K562 (cell line): Measurements from ENCODE around the gene ZNF512B. TPM values are rescaled to one million over a fixed set of nuclear protein-coding genes. Genes with fewer than 3 reads are reported as not detected.

Experiments used
- ATAC-seq: fragments of 200-7000 bp; cut with Tn5 transposase; 3 replicates; pipeline ENCODE4 v1.9.1; 2020; ENCODE audit warnings: moderate library complexity
- BruUV-seq: library from RNA; stranded (reverse); fragments of 400-500 nt; replicated peaks from 2 replicates; lab custom pipeline; 2021; lab: Mats Ljungman, UMichigan
- CTCF ChIA-PET: fragments of 300-600 bp; formaldehyde crosslinking; extraction: SDS; loops from one replicate; lab custom pipeline; 2021; ENCODE audit warnings: low intra/inter-chr PET ratio; lab: Yijun Ruan, JAX
- POLR2A ChIA-PET: fragments of 300-600, 350-650 bp; sonication (Branson Sonifier 250); formaldehyde crosslinking; extraction: SDS; loops from one replicate; lab custom pipeline; 2021; ENCODE audit warnings: antibody characterized with exemption, inconsistent platforms; lab: Yijun Ruan, JAX
- DNase-seq, 4 experiments: peaks; one replicate each; pipeline versions ENCODE4 v3.0.0 to v3.0.0-alpha.2; 2011 to 2018; ENCODE audit warnings: low spot score in 3 of 4, mixed read lengths in 3 of 4; ENCODE audit errors: extremely low read depth in 1 of 4
- FAIRE-seq: peaks from 2 replicates; lab custom pipeline; 2011; peaks lifted over from hg19 to GRCh38; lab: Jason Lieb, UNC
- H2AFZ ChIP-seq: 2 replicates; pipeline ENCODE4 v1.6.0; 2011; ENCODE audit warnings: low read depth, low read length, control low read depth, inconsistent platforms
- H3K27ac ChIP-seq: fragments of 200-600 bp; 3 replicates; pipeline ENCODE4 v1.8.0; 2011; ENCODE audit warnings: low read depth, mild to moderate bottlenecking, control low read depth, inconsistent platforms, low read length, moderate library complexity, mixed read lengths; ENCODE audit errors: extremely low read depth
- H3K27me3 ChIP-seq, 2 experiments: fragments of 300-600 bp in 1 of 2; 2 replicates in 1 of 2; 3 replicates in 1 of 2; pipeline versions ENCODE4 v1.6.0 to v1.8.0; 2011; ENCODE audit warnings: inconsistent platforms in 2 of 2, low read length in 2 of 2, mild to moderate bottlenecking in 1 of 2, mixed read lengths in 1 of 2, moderate library complexity in 1 of 2; ENCODE audit not compliant: control insufficient read depth in 2 of 2, insufficient read depth in 2 of 2
- H3K36me3 ChIP-seq: fragments of 300-600 bp; 3 replicates; pipeline ENCODE4 v1.8.0; 2011; ENCODE audit warnings: mild to moderate bottlenecking, low read length, inconsistent platforms; ENCODE audit not compliant: control insufficient read depth, insufficient read depth
- H3K4me1 ChIP-seq, 2 experiments: fragments of 200-600 bp in 1 of 2; replicated peaks in 1 of 2; 2 replicates in 1 of 2; 3 replicates in 1 of 2; pipeline versions ENCODE4 v1.5.1 to v1.8.0; 2011; ENCODE audit warnings: inconsistent platforms in 2 of 2, low read length in 2 of 2, mild to moderate bottlenecking in 1 of 2, mixed read lengths in 1 of 2, moderate library complexity in 1 of 2; ENCODE audit not compliant: control insufficient read depth in 2 of 2, insufficient read depth in 2 of 2
- H3K4me2 ChIP-seq: 2 replicates; pipeline ENCODE4 v1.6.1; 2011; ENCODE audit warnings: low read length, control low read depth, inconsistent platforms, mixed read lengths; ENCODE audit not compliant: insufficient read depth
- H3K4me3 ChIP-seq: fragments of 200-600 bp; sonication (generic), shearing (Covaris generic); 2 replicates; pipeline ENCODE4 v1.5.1; 2016; ENCODE audit warnings: control low read depth, inconsistent platforms
- H3K79me2 ChIP-seq: fragments of 200-600 bp; 3 replicates; pipeline ENCODE4 v1.8.0; 2011; ENCODE audit warnings: low read length, inconsistent platforms; ENCODE audit not compliant: control insufficient read depth, insufficient read depth
- H3K9ac ChIP-seq, 2 experiments: 2 replicates each; pipeline versions ENCODE4 v1.6.0 to v1.6.1; 2011; ENCODE audit warnings: low read depth in 2 of 2, low read length in 2 of 2, control low read depth in 1 of 2, inconsistent platforms in 1 of 2, mild to moderate bottlenecking in 1 of 2, mixed read lengths in 1 of 2; ENCODE audit not compliant: insufficient read depth in 1 of 2
- H3K9me1 ChIP-seq: one replicate; pipeline ENCODE4 v1.6.0; 2011; ENCODE audit warnings: inconsistent platforms, mild to moderate bottlenecking, low read length, moderate library complexity; ENCODE audit not compliant: control insufficient read depth, insufficient read depth
- H3K9me3 ChIP-seq: replicated peaks from 2 replicates; pipeline ENCODE4 v1.5.1; 2011; ENCODE audit warnings: low read depth, low read length, inconsistent platforms; ENCODE audit not compliant: control insufficient read depth, insufficient read depth
- H4K20me1 ChIP-seq: replicated peaks from 2 replicates; pipeline ENCODE4 v1.6.1; 2011; ENCODE audit warnings: low read length, inconsistent platforms, mixed read lengths; ENCODE audit not compliant: control insufficient read depth, insufficient read depth
- CEBPZ ChIP-seq: fragments of 150-350 bp; IDR thresholded peaks from 2 replicates; pipeline ENCODE4 v1.6.1; 2014; ENCODE audit warnings: low read depth, mild to moderate bottlenecking, low read length, borderline replicate concordance
- DACH1 ChIP-seq: fragments of 450-650 bp; IDR thresholded peaks from 2 replicates; pipeline ENCODE4 v1.6.1; 2018; ENCODE audit not compliant: partially characterized antibody
- FOS ChIP-seq: IDR thresholded peaks from 3 replicates; pipeline ENCODE4 v1.6.1; 2011; ENCODE audit not compliant: insufficient read length; ENCODE audit errors: extremely low read depth
- THRB ChIP-seq: fragments of 450-650 bp; formaldehyde crosslinking; conservative IDR thresholded peaks from 2 replicates; pipeline ENCODE4 v1.4.0; 2022; ENCODE audit warnings: mild to moderate bottlenecking, missing genetic modification characterization
- TRIM24 ChIP-seq, 2 experiments: fragments of 450-650 bp; IDR thresholded peaks; 2 replicates each; pipeline ENCODE4 v1.6.1; 2016
- ZBTB7A ChIP-seq: IDR thresholded peaks from 2 replicates; pipeline ENCODE4 v1.6.1; 2011; ENCODE audit warnings: low read depth, mild to moderate bottlenecking, low read length, moderate library complexity, borderline replicate concordance; ENCODE audit not compliant: control insufficient read depth
- ZC3H8 ChIP-seq: fragments of 450-650 bp; IDR thresholded peaks from 2 replicates; pipeline ENCODE4 v1.6.1; 2017
- ZNF311 ChIP-seq: fragments of 250-450 bp; sonication (Bioruptor Pico); IDR thresholded peaks from 2 replicates; pipeline ENCODE4 v1.4.0; 2020; ENCODE audit warnings: mild to moderate bottlenecking, moderate library complexity
- ZNF354B ChIP-seq: fragments of 250-450 bp; sonication (Bioruptor Pico); IDR thresholded peaks from 2 replicates; pipeline ENCODE4 v1.4.0; 2020
- WGBS: fragments of 100-300 bp; shearing (Covaris generic); methylation state at CpG from one replicate; pipeline ENCODE4 v1.1.6; 2016; ENCODE audit warnings: low coverage, mixed read lengths; ENCODE audit not compliant: insufficient coverage; ENCODE audit errors: missing lambda C conversion rate; 5-methylcytosine and 5-hydroxymethylcytosine counted together
- in situ Hi-C: fragments of 300-500 bp; cut with MboI; formaldehyde crosslinking; loops from 4 replicates; pipeline ENCODE4 v1.15.0; 2018; ENCODE audit warnings: inconsistent platforms, mixed read lengths
- intact Hi-C: fragments of 100-400 bp; cut with micrococcal nuclease; formaldehyde crosslinking; loops from 2 replicates; pipeline ENCODE4 v1.14.2; 2022
- polyA plus RNA-seq, 8 experiments: library from polyadenylated mRNA; depleted of rRNA in 4 of 8; stranded (reverse) in 5 of 8; unstranded in 3 of 8; fragments of >200 nt; fragmentation: Nextera tagmentation in 2 of 8; fragmentation: Illumina TruSeq in 1 of 8; extraction: Ambion mirVana in 2 of 8; extraction: Trizol in 1 of 8; gene quantifications; 2 replicates each; pipeline versions ENCODE4 v1.2.1 to v1.2.3, GENCODE V29; 2011 to 2014; ENCODE audit warnings: inconsistent platforms in 1 of 8, missing spikeins in 1 of 8
- total RNA-seq, 7 experiments: library from RNA; depleted of rRNA in 6 of 7; stranded (reverse); fragments of >200 nt in 6 of 7; fragmentation: Illumina TruSeq in 2 of 7; extraction: Trizol in 2 of 7; gene quantifications; 2 replicates each; pipeline versions ENCODE4 v1.2.1 to v1.2.3, GENCODE V29; 2011 to 2021; ENCODE audit warnings: low replicate concordance in 1 of 7
- TF ChIP-seq, protein P1 (sequence below), 3 experiments: fragments of 200-800 bp in 1 of 3; fragments of 250-450 bp in 1 of 3; fragments of 450-650 bp in 1 of 3; sonication (Bioruptor Pico) in 1 of 3; sonication (Bioruptor generic) in 1 of 3; formaldehyde crosslinking in 1 of 3; IDR thresholded peaks; 2 replicates each; pipeline versions ENCODE4 v1.6.1 to v1.8.0; 2016 to 2022; ENCODE audit warnings: mild to moderate bottlenecking in 2 of 3, missing genetic modification characterization in 2 of 3, missing compliant biosample characterization in 1 of 3, moderate library complexity in 1 of 3

The ZNF512B gene
- total and polyA plus RNA-seq, 9 of the 15 experiments (the other 6 are each of a cell fraction or from before 2014, with no cell fraction given) = 0.01 to 27.8 (median 8.2) TPM

DNA sequence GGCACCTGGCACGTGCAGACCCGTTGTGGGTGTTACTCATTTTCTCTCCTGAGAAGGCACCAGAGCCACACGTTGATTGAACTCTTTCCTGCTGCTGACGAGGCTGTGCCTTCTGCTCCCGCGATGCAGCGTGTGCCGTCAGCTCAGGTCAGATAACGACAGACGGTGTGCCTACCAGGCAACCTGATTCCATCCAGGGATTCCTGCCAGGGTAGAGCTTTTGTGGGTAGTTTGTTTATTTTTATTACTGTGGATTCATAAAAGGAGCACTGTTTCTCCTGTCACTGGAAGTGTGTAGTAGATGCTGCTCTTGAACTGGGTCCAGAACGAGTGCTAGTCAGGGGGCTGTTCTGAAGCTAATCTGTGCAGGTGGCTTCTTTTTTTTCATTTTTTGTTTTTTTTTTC, 31.9 kb upstream of the ZNF512B start:
- Histone ChIP-seq H3K27ac (no peak overlapping the region), H3K27me3 (no peaks in the 10 kb centered on the region), H3K9me3 (no peaks in the 10 kb centered on the region), H3K9ac (no peak overlapping the region; a peak in 1 of 4 replicates), H3K79me2 (no peaks in the 10 kb centered on the region), H3K36me3 (peaks cover 71% of the 10 kb centered on the region), H3K4me1 (no peaks in the 10 kb centered on the region), H2AFZ (no peak overlapping the region), H4K20me1 (no peaks in the 10 kb centered on the region), H3K9me1 (no peaks in the 10 kb centered on the region), H3K4me2 (no peak overlapping the region), H3K4me3 (no peak overlapping the region)
- no TSS peak for BruUV-seq
- POLR2A ChIA-PET = interaction anchor here (0.6 to 1.4 kb wide), 4 partner anchors 9 to 632 kb away, joined by 3 read pairs; no protein-coding TSS in a partner anchor
- FAIRE-seq = no peak
- WGBS = 92% methylated on average over 11 of the region's 11 CpGs
- intact Hi-C loops = no loop called here
- in situ Hi-C loops = no loop called here
- ATAC-seq = no peak
- CTCF ChIA-PET = no interaction called here
- no peak for DNase-seq
- TF ChIP-seq ZNF354B (CRISPR knock-in tag) (no peak), ZBTB7A (no peak), DACH1 (no peak), TRIM24 (IDR thresholded peaks at IDR 0.05) (no peak), ZNF311 (CRISPR knock-in tag) (no peak), CEBPZ (no peak), FOS (no peak), THRB (no peak), ZC3H8 (no peak)
- TF ChIP-seq, protein P1, sequence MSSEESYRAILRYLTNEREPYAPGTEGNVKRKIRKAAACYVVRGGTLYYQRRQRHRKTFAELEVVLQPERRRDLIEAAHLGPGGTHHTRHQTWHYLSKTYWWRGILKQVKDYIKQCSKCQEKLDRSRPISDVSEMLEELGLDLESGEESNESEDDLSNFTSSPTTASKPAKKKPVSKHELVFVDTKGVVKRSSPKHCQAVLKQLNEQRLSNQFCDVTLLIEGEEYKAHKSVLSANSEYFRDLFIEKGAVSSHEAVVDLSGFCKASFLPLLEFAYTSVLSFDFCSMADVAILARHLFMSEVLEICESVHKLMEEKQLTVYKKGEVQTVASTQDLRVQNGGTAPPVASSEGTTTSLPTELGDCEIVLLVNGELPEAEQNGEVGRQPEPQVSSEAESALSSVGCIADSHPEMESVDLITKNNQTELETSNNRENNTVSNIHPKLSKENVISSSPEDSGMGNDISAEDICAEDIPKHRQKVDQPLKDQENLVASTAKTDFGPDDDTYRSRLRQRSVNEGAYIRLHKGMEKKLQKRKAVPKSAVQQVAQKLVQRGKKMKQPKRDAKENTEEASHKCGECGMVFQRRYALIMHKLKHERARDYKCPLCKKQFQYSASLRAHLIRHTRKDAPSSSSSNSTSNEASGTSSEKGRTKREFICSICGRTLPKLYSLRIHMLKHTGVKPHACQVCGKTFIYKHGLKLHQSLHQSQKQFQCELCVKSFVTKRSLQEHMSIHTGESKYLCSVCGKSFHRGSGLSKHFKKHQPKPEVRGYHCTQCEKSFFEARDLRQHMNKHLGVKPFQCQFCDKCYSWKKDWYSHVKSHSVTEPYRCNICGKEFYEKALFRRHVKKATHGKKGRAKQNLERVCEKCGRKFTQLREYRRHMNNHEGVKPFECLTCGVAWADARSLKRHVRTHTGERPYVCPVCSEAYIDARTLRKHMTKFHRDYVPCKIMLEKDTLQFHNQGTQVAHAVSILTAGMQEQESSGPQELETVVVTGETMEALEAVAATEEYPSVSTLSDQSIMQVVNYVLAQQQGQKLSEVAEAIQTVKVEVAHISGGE (CRISPR knock-in tag; IDR thresholded peaks at IDR 0.05) = no peak
